ENCODE results near the gene EHMT2.

DNA sequence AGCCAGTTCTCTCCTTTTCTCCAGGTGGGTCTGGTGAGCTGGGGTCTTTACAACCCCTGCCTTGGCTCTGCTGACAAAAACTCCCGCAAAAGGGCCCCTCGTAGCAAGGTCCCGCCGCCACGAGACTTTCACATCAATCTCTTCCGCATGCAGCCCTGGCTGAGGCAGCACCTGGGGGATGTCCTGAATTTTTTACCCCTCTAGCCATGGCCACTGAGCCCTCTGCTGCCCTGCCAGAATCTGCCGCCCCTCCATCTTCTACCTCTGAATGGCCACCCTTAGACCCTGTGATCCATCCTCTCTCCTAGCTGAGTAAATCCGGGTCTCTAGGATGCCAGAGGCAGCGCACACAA lies 47.6 kb upstream of the EHMT2 start:
- TF ChIP-seq, protein P1, sequence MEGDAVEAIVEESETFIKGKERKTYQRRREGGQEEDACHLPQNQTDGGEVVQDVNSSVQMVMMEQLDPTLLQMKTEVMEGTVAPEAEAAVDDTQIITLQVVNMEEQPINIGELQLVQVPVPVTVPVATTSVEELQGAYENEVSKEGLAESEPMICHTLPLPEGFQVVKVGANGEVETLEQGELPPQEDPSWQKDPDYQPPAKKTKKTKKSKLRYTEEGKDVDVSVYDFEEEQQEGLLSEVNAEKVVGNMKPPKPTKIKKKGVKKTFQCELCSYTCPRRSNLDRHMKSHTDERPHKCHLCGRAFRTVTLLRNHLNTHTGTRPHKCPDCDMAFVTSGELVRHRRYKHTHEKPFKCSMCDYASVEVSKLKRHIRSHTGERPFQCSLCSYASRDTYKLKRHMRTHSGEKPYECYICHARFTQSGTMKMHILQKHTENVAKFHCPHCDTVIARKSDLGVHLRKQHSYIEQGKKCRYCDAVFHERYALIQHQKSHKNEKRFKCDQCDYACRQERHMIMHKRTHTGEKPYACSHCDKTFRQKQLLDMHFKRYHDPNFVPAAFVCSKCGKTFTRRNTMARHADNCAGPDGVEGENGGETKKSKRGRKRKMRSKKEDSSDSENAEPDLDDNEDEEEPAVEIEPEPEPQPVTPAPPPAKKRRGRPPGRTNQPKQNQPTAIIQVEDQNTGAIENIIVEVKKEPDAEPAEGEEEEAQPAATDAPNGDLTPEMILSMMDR (IDR thresholded peaks at IDR 0.05; ENCODE audit: low read depth, low read length): no peak
- no peak for TF ChIP-seq EZH2phosphoT487 (IDR thresholded peaks at IDR 0.05; ENCODE audit: low read depth)

Measured in OCI-LY3 (cell line).